Measurements from ENCODE around the gene ALDH1B1. TPM values are rescaled to one million over a fixed set of nuclear protein-coding genes. Genes with fewer than 3 reads are reported as not detected.

Gene ALDH1B1
- total and polyA plus RNA-seq, 2 donors (not counting 3 experiments of a cell fraction or from before 2014, with no cell fraction given), result 11.5 to 20.5 TPM

DNA sequence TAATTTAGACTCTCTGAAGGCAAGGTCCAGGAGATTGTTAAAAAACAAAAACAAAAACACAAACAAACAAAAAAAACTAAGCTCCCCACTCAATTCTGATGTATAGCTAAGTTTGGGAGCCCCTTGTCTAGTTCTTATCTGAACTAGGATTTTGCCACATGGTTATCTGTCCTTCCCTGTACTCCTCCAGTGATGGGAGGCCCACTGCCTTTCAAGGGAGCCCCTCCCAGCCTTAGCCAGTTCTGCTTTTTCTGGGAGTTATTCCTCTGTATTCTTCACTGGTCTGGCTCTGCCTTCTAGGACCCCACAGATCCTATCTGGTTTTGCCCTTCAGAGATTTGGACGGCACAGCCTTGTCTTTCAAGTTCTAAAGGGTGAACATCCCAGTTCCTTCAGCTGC, 2.1 kb upstream of the ALDH1B1 start:
- Histone ChIP-seq H3K27me3 (ENCODE audit: control insufficient read depth in 2 of 2, insufficient read depth in 2 of 2, low read length in 2 of 2) (peaks cover 0 to 3% of the 10 kb centered on the region in 2 experiments), H3K27ac (ENCODE audit: insufficient read depth, low read depth, low read length) (no peak overlapping the region), H3K4me2 (ENCODE audit: insufficient read depth, low read length) (no peak overlapping the region), H3K4me1 (ENCODE audit: control insufficient read depth, extremely low read depth, insufficient read depth, low read length) (peaks cover 7% of the 10 kb centered on the region), H3K9ac (replicated peaks; ENCODE audit: extremely low read depth, insufficient read depth, low read length) (no peak overlapping the region), H3K36me3 (ENCODE audit: control insufficient read depth in 2 of 2, extremely low read depth in 1 of 2, insufficient read depth in 2 of 2, low read length in 2 of 2) (no peaks in the 10 kb centered on the region), H3K9me1 (replicated peaks; ENCODE audit: control insufficient read depth, extremely low read depth, insufficient read depth, low read length) (no peaks in the 10 kb centered on the region), H3K4me3 (replicated peaks in 1 of 3; ENCODE audit: insufficient read depth in 1 of 3, low read depth in 1 of 3, low read length in 3 of 3) (no peak overlapping the region), H3K79me2 (ENCODE audit: control insufficient read depth, insufficient read depth, low read length) (peaks cover 22% of the 10 kb centered on the region), H4K20me1 (replicated peaks; ENCODE audit: control insufficient read depth, extremely low read depth, insufficient read depth, low read length) (no peaks in the 10 kb centered on the region), H2AFZ (ENCODE audit: low read depth, low read length) (no peak overlapping the region), H3K9me3 (replicated peaks; ENCODE audit: control insufficient read depth, insufficient read depth, low read length) (no peaks in the 10 kb centered on the region)
- DNase-seq (ENCODE audit: low read depth, low spot score) (no peak), FAIRE-seq (no peak)
- ChIA-PET POLR2A (no interaction called here), CTCF (no interaction called here)
- BruUV-seq (replicated peaks), result no TSS peak
- TF ChIP-seq POLR2AphosphoS5 (IDR thresholded peaks at IDR 0.05; ENCODE audit: insufficient read depth, low read depth, low read length) (no peak), JUN (IDR thresholded peaks at IDR 0.05; ENCODE audit: borderline replicate concordance, insufficient read depth, insufficient read length, low read depth) (no peak), POLR2A (IDR thresholded peaks at IDR 0.05; ENCODE audit: low read depth, low read length) (no peak), FOS (IDR thresholded peaks at IDR 0.05; ENCODE audit: borderline replicate concordance, insufficient read depth, low read length) (no peak), GATA2 (IDR thresholded peaks at IDR 0.05; ENCODE audit: insufficient read depth, insufficient read length, low read depth, low read length) (no peak), MYC (IDR thresholded peaks at IDR 0.05; ENCODE audit: low read depth, low read length) (no peak), EZH2 (IDR thresholded peaks at IDR 0.05; ENCODE audit: borderline replicate concordance, low read depth, low read length, severe bottlenecking) (no peak)
- TF ChIP-seq, protein P1, sequence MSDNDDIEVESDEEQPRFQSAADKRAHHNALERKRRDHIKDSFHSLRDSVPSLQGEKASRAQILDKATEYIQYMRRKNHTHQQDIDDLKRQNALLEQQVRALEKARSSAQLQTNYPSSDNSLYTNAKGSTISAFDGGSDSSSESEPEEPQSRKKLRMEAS (IDR thresholded peaks at IDR 0.05; ENCODE audit: insufficient read depth, insufficient read length), result no peak
- TF ChIP-seq, protein P2, sequence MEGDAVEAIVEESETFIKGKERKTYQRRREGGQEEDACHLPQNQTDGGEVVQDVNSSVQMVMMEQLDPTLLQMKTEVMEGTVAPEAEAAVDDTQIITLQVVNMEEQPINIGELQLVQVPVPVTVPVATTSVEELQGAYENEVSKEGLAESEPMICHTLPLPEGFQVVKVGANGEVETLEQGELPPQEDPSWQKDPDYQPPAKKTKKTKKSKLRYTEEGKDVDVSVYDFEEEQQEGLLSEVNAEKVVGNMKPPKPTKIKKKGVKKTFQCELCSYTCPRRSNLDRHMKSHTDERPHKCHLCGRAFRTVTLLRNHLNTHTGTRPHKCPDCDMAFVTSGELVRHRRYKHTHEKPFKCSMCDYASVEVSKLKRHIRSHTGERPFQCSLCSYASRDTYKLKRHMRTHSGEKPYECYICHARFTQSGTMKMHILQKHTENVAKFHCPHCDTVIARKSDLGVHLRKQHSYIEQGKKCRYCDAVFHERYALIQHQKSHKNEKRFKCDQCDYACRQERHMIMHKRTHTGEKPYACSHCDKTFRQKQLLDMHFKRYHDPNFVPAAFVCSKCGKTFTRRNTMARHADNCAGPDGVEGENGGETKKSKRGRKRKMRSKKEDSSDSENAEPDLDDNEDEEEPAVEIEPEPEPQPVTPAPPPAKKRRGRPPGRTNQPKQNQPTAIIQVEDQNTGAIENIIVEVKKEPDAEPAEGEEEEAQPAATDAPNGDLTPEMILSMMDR (IDR thresholded peaks at IDR 0.05; ENCODE audit: extremely low read depth in 1 of 2, insufficient read depth in 1 of 2, low read depth in 1 of 2, low read length in 2 of 2), result no peak
- dilution Hi-C loops (cut with MboI; ENCODE audit: extremely low pct_ligation_motif_present, low sequenced_read_pairs), result no loop called here
- intact Hi-C loops (cut with micrococcal nuclease), result loop anchor here (5.0 kb wide), 1 partner anchor 588 kb away; the partner anchor contains the start of gene DCAF10

Data from endothelial cell of umbilical vein (primary cell).